OCI-LY1 (cell line): ENCODE results near the gene FBXW8.

ENCODE experiments used
- CTCF ChIP-seq: fragments of 200-600 bp; sonication (generic), shearing (Covaris generic); IDR thresholded peaks from 2 replicates; pipeline ENCODE4 v1.5.1; 2017; ENCODE audit warnings: mild to moderate bottlenecking, antibody characterized with exemption, low read length, moderate library complexity, mixed read lengths
- EZH2 ChIP-seq: fragments of 200-600 bp; sonication (generic), shearing (Covaris generic); IDR thresholded peaks from 2 replicates; pipeline ENCODE4 v1.8.0; 2017; ENCODE audit warnings: borderline replicate concordance, mixed run types, mild to moderate bottlenecking, antibody characterized with exemption, low read length, moderate library complexity, mixed read lengths

GRCh38 chr12:117049295-117049694 is 138.5 kb downstream of the FBXW8 start:
- no peak for TF ChIP-seq CTCF
- no peak for TF ChIP-seq EZH2
